ENCODE results near the gene HERC2. TPM values are rescaled to one million over a fixed set of nuclear protein-coding genes. Genes with fewer than 3 reads are reported as not detected.
"Not testable (repeated sequence)": the region's sequence is repeated elsewhere in the genome, so short reads cannot be mapped to it uniquely, and the experiment has no call there.

Gene HERC2
- total and polyA plus RNA-seq, 2 donors from 2014 or later = 17.9 to 58.4 TPM

GRCh38 chr15:28197694-28198093, 124.3 kb downstream of the HERC2 start:
- H3K4me3 ChIP-seq (ENCODE audit: low read length in 3 of 3); FAIRE-seq; intact Hi-C loops (cut with DNase I); H3K9ac ChIP-seq (ENCODE audit: low read length in 3 of 3); H3K4me1 ChIP-seq (ENCODE audit: control insufficient read depth in 2 of 3, insufficient read depth in 2 of 3, low read depth in 1 of 3, low read length in 3 of 3); H3K27me3 ChIP-seq (ENCODE audit: control insufficient read depth, insufficient read depth, low read length); H3K36me3 ChIP-seq (ENCODE audit: control insufficient read depth in 2 of 3, insufficient read depth in 3 of 3, low read length in 3 of 3); H3K9me3 ChIP-seq (ENCODE audit: control insufficient read depth in 2 of 3, insufficient read depth in 1 of 3, low read length in 3 of 3); H3K27ac ChIP-seq (ENCODE audit: low read depth in 2 of 2, low read length in 2 of 2); DNase-seq: not testable (repeated sequence)

GRCh38 chr15:28196581-28196980, 125.4 kb downstream of the HERC2 start:
- H3K36me3 ChIP-seq (ENCODE audit: control insufficient read depth in 2 of 3, insufficient read depth in 3 of 3, low read length in 3 of 3); DNase-seq; H3K9ac ChIP-seq (ENCODE audit: low read length in 3 of 3); H3K9me3 ChIP-seq (ENCODE audit: control insufficient read depth in 2 of 3, insufficient read depth in 1 of 3, low read length in 3 of 3); H3K4me3 ChIP-seq (ENCODE audit: low read length in 3 of 3); intact Hi-C loops (cut with DNase I); H3K27me3 ChIP-seq (ENCODE audit: control insufficient read depth, insufficient read depth, low read length); H3K27ac ChIP-seq (ENCODE audit: low read depth in 2 of 2, low read length in 2 of 2); FAIRE-seq; H3K4me1 ChIP-seq (ENCODE audit: control insufficient read depth in 2 of 3, insufficient read depth in 2 of 3, low read depth in 1 of 3, low read length in 3 of 3): not testable (repeated sequence)

GRCh38 chr15:28192772-28193171, 129.2 kb downstream of the HERC2 start:
- no peak for FAIRE-seq
- peaks cover 0 to 2% (median 0%) of the 10 kb centered on the region in 3 donors for H3K4me1 ChIP-seq (ENCODE audit: control insufficient read depth in 2 of 3, insufficient read depth in 2 of 3, low read depth in 1 of 3, low read length in 3 of 3)
- no peak for TF ChIP-seq CTCF (IDR thresholded peaks at IDR 0.05; ENCODE audit: borderline replicate concordance, extremely low read depth, insufficient read depth)
- H3K27ac ChIP-seq (ENCODE audit: low read depth in 2 of 2, low read length in 2 of 2) = no peak overlapping the region
- intact Hi-C loops (cut with DNase I) = no loop called here
- H3K4me3 ChIP-seq (ENCODE audit: low read length in 3 of 3) = no peak overlapping the region
- no peak for DNase-seq
- peaks cover 6 to 20% (median 7%) of the 10 kb centered on the region in 3 donors for H3K36me3 ChIP-seq (ENCODE audit: control insufficient read depth in 2 of 3, insufficient read depth in 3 of 3, low read length in 3 of 3)
- no peaks in the 10 kb centered on the region for H3K9me3 ChIP-seq (ENCODE audit: control insufficient read depth in 2 of 3, insufficient read depth in 1 of 3, low read length in 3 of 3)
- H3K27me3 ChIP-seq (ENCODE audit: control insufficient read depth, insufficient read depth, low read length) = no peaks in the 10 kb centered on the region
- no peak overlapping the region for H3K9ac ChIP-seq (ENCODE audit: low read length in 3 of 3)

GRCh38 chr15:28191832-28192231, 130.1 kb downstream of the HERC2 start:
- H3K27me3 ChIP-seq (ENCODE audit: control insufficient read depth, insufficient read depth, low read length) = no peaks in the 10 kb centered on the region
- H3K9me3 ChIP-seq (ENCODE audit: control insufficient read depth in 2 of 3, insufficient read depth in 1 of 3, low read length in 3 of 3) = no peaks in the 10 kb centered on the region
- intact Hi-C loops (cut with DNase I) = no loop called here
- peak; percentile 83 to 93 (median 88) for DNase-seq
- TF ChIP-seq CTCF (IDR thresholded peaks at IDR 0.05; ENCODE audit: borderline replicate concordance, extremely low read depth, insufficient read depth) = peak; percentile 61
- no peak overlapping the region for H3K4me3 ChIP-seq (ENCODE audit: low read length in 3 of 3)
- FAIRE-seq = no peak
- peaks cover 0 to 2% (median 0%) of the 10 kb centered on the region in 3 donors for H3K4me1 ChIP-seq (ENCODE audit: control insufficient read depth in 2 of 3, insufficient read depth in 2 of 3, low read depth in 1 of 3, low read length in 3 of 3)
- H3K9ac ChIP-seq (ENCODE audit: low read length in 3 of 3) = no peak overlapping the region
- no peak overlapping the region for H3K27ac ChIP-seq (ENCODE audit: low read depth in 2 of 2, low read length in 2 of 2)
- H3K36me3 ChIP-seq (ENCODE audit: control insufficient read depth in 2 of 3, insufficient read depth in 3 of 3, low read length in 3 of 3) = peaks cover 7 to 25% (median 8%) of the 10 kb centered on the region in 3 donors

Data from kidney (tissue), 14 donors.